ENCODE data around the gene CDK5. TPM values are rescaled to one million over a fixed set of nuclear protein-coding genes. Genes with fewer than 3 reads are reported as not detected.

CDK5 gene
- polyA plus RNA-seq, 1 experiment = 23.8 TPM

GRCh38 chr7:151069841-151070573 lies 12.3 kb upstream of the CDK5 start:
- CTCF ChIA-PET = interaction anchor here (0.6 kb wide), 1 partner anchor 96 kb away, joined by 3 read pairs; no protein-coding TSS in a partner anchor
- no peak for DNase-seq (ENCODE audit: low read depth, low spot score)
- no peaks in the 10 kb centered on the region for H3K27me3 ChIP-seq (ENCODE audit: control insufficient read depth, insufficient read depth, low read length)
- POLR2A ChIA-PET = no interaction called here
- H3K4me3 ChIP-seq (ENCODE audit: low read depth, low read length) = no peak overlapping the region
- H3K9me3 ChIP-seq (ENCODE audit: control insufficient read depth, insufficient read depth, low read length) = no peaks in the 10 kb centered on the region; the same call in 1 of the 2 replicates
- no peak overlapping the region for H3K27ac ChIP-seq (ENCODE audit: low read depth, low read length)
- TF ChIP-seq, protein P1, sequence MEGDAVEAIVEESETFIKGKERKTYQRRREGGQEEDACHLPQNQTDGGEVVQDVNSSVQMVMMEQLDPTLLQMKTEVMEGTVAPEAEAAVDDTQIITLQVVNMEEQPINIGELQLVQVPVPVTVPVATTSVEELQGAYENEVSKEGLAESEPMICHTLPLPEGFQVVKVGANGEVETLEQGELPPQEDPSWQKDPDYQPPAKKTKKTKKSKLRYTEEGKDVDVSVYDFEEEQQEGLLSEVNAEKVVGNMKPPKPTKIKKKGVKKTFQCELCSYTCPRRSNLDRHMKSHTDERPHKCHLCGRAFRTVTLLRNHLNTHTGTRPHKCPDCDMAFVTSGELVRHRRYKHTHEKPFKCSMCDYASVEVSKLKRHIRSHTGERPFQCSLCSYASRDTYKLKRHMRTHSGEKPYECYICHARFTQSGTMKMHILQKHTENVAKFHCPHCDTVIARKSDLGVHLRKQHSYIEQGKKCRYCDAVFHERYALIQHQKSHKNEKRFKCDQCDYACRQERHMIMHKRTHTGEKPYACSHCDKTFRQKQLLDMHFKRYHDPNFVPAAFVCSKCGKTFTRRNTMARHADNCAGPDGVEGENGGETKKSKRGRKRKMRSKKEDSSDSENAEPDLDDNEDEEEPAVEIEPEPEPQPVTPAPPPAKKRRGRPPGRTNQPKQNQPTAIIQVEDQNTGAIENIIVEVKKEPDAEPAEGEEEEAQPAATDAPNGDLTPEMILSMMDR (IDR thresholded peaks at IDR 0.05; ENCODE audit: low read depth, low read length) = no peak

DNA sequence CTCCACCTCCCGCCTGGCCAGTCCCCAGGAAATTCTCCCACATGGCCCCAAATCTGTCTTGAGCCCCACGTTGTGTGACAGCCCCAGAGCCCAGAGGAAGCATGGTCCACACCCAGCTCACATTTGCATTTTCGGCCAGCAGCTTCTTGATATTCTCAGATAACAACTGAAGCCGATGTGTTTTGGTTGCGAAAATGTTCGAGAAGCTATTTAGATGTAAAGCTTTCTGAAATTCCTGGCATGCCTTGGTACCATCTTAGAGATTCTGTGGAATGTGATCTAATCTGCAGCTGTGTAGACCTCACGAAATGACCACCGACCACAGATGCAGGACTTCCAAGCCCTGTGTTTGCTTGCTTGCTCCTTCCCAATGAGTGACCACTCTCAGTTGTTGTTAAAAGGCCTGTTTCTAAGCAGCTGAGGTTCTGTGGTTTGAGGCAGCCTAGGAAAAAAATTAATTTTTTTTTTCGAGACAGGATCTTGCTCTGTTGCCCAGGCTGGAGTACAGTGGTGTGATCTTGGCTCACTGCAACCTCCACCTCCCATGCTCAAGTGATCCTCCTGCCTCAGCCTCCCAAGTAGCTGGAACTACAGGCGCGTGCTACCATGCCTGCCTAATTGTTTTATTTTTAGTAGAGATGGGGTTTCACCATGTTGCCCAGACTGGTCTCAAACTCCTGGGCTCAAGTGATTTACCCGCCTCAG lies 10.5 kb upstream of the CDK5 start:
- Histone ChIP-seq H3K27me3 (ENCODE audit: control insufficient read depth, insufficient read depth, low read length) (no peaks in the 10 kb centered on the region), H3K27ac (ENCODE audit: low read depth, low read length) (peak overlapping the region; percentile 31), H3K4me3 (ENCODE audit: low read depth, low read length) (no peak overlapping the region), H3K9me3 (ENCODE audit: control insufficient read depth, insufficient read depth, low read length) (no peaks in the 10 kb centered on the region; the same call in 1 of the 2 replicates)
- ChIA-PET CTCF (interaction anchor here (0.8 kb wide), 1 partner anchor 56 kb away, joined by 3 read pairs; no protein-coding TSS in a partner anchor), POLR2A (interaction anchor here (0.7 to 1.4 kb wide), 2 partner anchors 12 to 21 kb away, joined by 3 to 6 read pairs; partner anchors contain the start of gene FASTK)
- DNase-seq (ENCODE audit: low read depth, low spot score) = no peak
- TF ChIP-seq, protein P1 (IDR thresholded peaks at IDR 0.05; ENCODE audit: low read depth, low read length) = no peak

GRCh38 chr7:151066273-151066974 lies 8.7 kb upstream of the CDK5 start:
- ChIA-PET CTCF (interaction anchor here (1.1 kb wide), 1 partner anchor 44 kb away, joined by 3 read pairs; no protein-coding TSS in a partner anchor), POLR2A (no interaction called here)
- TF ChIP-seq, protein P1 (IDR thresholded peaks at IDR 0.05; ENCODE audit: low read depth, low read length) = no peak
- Histone ChIP-seq H3K9me3 (ENCODE audit: control insufficient read depth, insufficient read depth, low read length) (no peaks in the 10 kb centered on the region; the same call in 1 of the 2 replicates), H3K27ac (ENCODE audit: low read depth, low read length) (no peak overlapping the region), H3K4me3 (ENCODE audit: low read depth, low read length) (no peak overlapping the region), H3K27me3 (ENCODE audit: control insufficient read depth, insufficient read depth, low read length) (no peaks in the 10 kb centered on the region)
- DNase-seq (ENCODE audit: low read depth, low spot score) = no peak

GRCh38 chr7:151065516-151065915 lies 7.8 kb upstream of the CDK5 start:
- no peak for DNase-seq (ENCODE audit: low read depth, low spot score)
- Histone ChIP-seq H3K27ac (ENCODE audit: low read depth, low read length) (no peak overlapping the region), H3K4me3 (ENCODE audit: low read depth, low read length) (no peak overlapping the region), H3K9me3 (ENCODE audit: control insufficient read depth, insufficient read depth, low read length) (no peaks in the 10 kb centered on the region; the same call in 1 of the 2 replicates), H3K27me3 (ENCODE audit: control insufficient read depth, insufficient read depth, low read length) (no peaks in the 10 kb centered on the region)
- TF ChIP-seq, protein P1 (IDR thresholded peaks at IDR 0.05; ENCODE audit: low read depth, low read length) = no peak
- CTCF ChIA-PET = interaction anchor here (0.6 kb wide), 1 partner anchor 41 kb away, joined by 3 read pairs; the partner anchor contains the start of gene ATG9B
- POLR2A ChIA-PET = no interaction called here

All from AG04450 (cell line).